GM10248 (cell line): ENCODE measurements around the gene XRCC2.

Experiments used
- CTCF ChIA-PET: fragments of 300-600 bp; sonication (Branson Sonifier 250); formaldehyde crosslinking; extraction: SDS; loops from one replicate; lab custom pipeline; 2021; ENCODE audit warnings: antibody characterized with exemption; lab: Yijun Ruan, JAX
- POLR2A ChIA-PET: fragments of 350-650 bp; sonication (Branson Sonifier 250); formaldehyde crosslinking; extraction: SDS; loops from one replicate; lab custom pipeline; 2020; ENCODE audit warnings: antibody characterized with exemption; lab: Yijun Ruan, JAX
- DNase-seq: peaks from one replicate; pipeline ENCODE4 v3.0.0; 2012; ENCODE audit errors: extremely low spot score
- CTCF ChIP-seq: IDR thresholded peaks from 2 replicates; pipeline ENCODE4 v1.5.1; 2012; ENCODE audit warnings: mild to moderate bottlenecking, low read depth; ENCODE audit errors: extremely low read depth, missing control alignments, control extremely low read depth

Gene XRCC2

GRCh38 chr7:152673897-152674296 lies 2.0 kb downstream of the XRCC2 start:
- TF ChIP-seq CTCF, result no peak
- CTCF ChIA-PET, result interaction anchor here (2.3 kb wide), 1 partner anchor 14 kb away, joined by 8 read pairs; no protein-coding TSS in a partner anchor
- DNase-seq, result no peak
- POLR2A ChIA-PET, result no interaction called here

GRCh38 chr7:152672626-152673025 lies 3.3 kb downstream of the XRCC2 start:
- ChIA-PET CTCF (interaction anchor here (0.7 to 1.2 kb wide), 2 partner anchors 12 to 336 kb away, joined by 3 to 5 read pairs; no protein-coding TSS in a partner anchor), POLR2A (no interaction called here)
- no peak for DNase-seq
- TF ChIP-seq CTCF, result no peak

- no peak for DNase-seq
- ChIA-PET CTCF (interaction anchor here (1.2 kb wide), 1 partner anchor 37 kb away, joined by 3 read pairs; no protein-coding TSS in a partner anchor), POLR2A (no interaction called here)
- TF ChIP-seq CTCF, result no peak
These were observed 6.2 kb downstream of the XRCC2 start for GRCh38 chr7:152669758-152670157.

GRCh38 chr7:152668975-152669374 lies 7.0 kb downstream of the XRCC2 start:
- CTCF ChIA-PET, result interaction anchor here (1.2 kb wide), 1 partner anchor 37 kb away, joined by 3 read pairs; no protein-coding TSS in a partner anchor
- TF ChIP-seq CTCF, result no peak
- DNase-seq, result no peak
- POLR2A ChIA-PET, result no interaction called here

- ChIA-PET POLR2A (no interaction called here), CTCF (no interaction called here)
- DNase-seq, result no peak
- no peak for TF ChIP-seq CTCF
These were observed 8.0 kb downstream of the XRCC2 start for GRCh38 chr7:152667958-152668357.

GRCh38 chr7:152666078-152666477 lies 9.9 kb downstream of the XRCC2 start:
- POLR2A ChIA-PET, result interaction anchor here (0.6 kb wide), 1 partner anchor 925 kb away, joined by 3 read pairs; no protein-coding TSS in a partner anchor
- DNase-seq, result no peak
- TF ChIP-seq CTCF, result no peak
- CTCF ChIA-PET, result interaction anchor here (1.7 kb wide), 1 partner anchor 41 kb away, joined by 3 read pairs; no protein-coding TSS in a partner anchor
